ENCODE data around the gene AGBL5.
"Not testable (repeated sequence)": the region's sequence is repeated elsewhere in the genome, so short reads cannot be mapped to it uniquely, and the experiment has no call there.

The AGBL5 gene

GRCh38 chr2:27093430-27094352 lies 42.2 kb downstream of the AGBL5 start:
- no peak for DNase-seq

- DNase-seq = no peak
Observed at GRCh38 chr2:27094353-27094984, 43.0 kb downstream of the AGBL5 start.

- no peak for DNase-seq
Observed at GRCh38 chr2:27095427-27095744, 43.9 kb downstream of the AGBL5 start.

GRCh38 chr2:27095745-27096651 lies 44.5 kb downstream of the AGBL5 start:
- DNase-seq = no peak

- DNase-seq = no peak
Observed at GRCh38 chr2:27096748-27097297, 45.4 kb downstream of the AGBL5 start.

GRCh38 chr2:27097341-27097740 lies 45.9 kb downstream of the AGBL5 start:
- no peak for DNase-seq

- no peak for DNase-seq
Observed at GRCh38 chr2:27099334-27099955, 48.0 kb downstream of the AGBL5 start.

GRCh38 chr2:27100036-27100435 lies 48.6 kb downstream of the AGBL5 start:
- DNase-seq = no peak

- DNase-seq = no peak
Observed at GRCh38 chr2:27102329-27102728, 50.9 kb downstream of the AGBL5 start.

GRCh38 chr2:27105981-27106380 lies 54.5 kb downstream of the AGBL5 start:
- no peak for DNase-seq

GRCh38 chr2:27108221-27108620 lies 56.8 kb downstream of the AGBL5 start:
- DNase-seq = no peak

- no peak for DNase-seq
Observed at GRCh38 chr2:27109083-27109482, 57.6 kb downstream of the AGBL5 start.

- not testable (repeated sequence) for DNase-seq
Observed at GRCh38 chr2:27110603-27111352, 59.3 kb downstream of the AGBL5 start.

GRCh38 chr2:27111392-27112078 lies 60.1 kb downstream of the AGBL5 start:
- not testable (repeated sequence) for DNase-seq

GRCh38 chr2:27115519-27115918 lies 64.1 kb downstream of the AGBL5 start:
- DNase-seq = no peak

- DNase-seq = no peak
Observed at GRCh38 chr2:27117995-27118524, 66.6 kb downstream of the AGBL5 start.

GRCh38 chr2:27118525-27119329 lies 67.3 kb downstream of the AGBL5 start, which contains the start of gene CGREF1:
TSS of gene CGREF1 (minus strand) at chr2:27119128. CDS start at chr2:27104366, 14,762 bp downstream.
- DNase-seq = no peak

GRCh38 chr2:27119330-27119670 lies 67.8 kb downstream of the AGBL5 start:
- not testable (repeated sequence) for DNase-seq
